SK-N-SH (cell line): ENCODE results near the gene PISD. TPM values are rescaled to one million over a fixed set of nuclear protein-coding genes. Genes with fewer than 3 reads are reported as not detected.
A peak's percentile ranks its signal among the peaks of the same experiment; 100 is the strongest.

ENCODE experiments used
- CTCF ChIA-PET: fragments of 300-600, 350-600 bp; formaldehyde crosslinking; extraction: SDS; loops from one replicate; lab custom pipeline; 2021; lab: Yijun Ruan, JAX
- POLR2A ChIA-PET: fragments of 350-600 bp; sonication (Branson Sonifier 250); formaldehyde crosslinking; extraction: SDS; loops from one replicate; lab custom pipeline; 2020; ENCODE audit warnings: antibody characterized with exemption, inconsistent platforms; lab: Yijun Ruan, JAX
- DNase-seq: peaks from one replicate; pipeline ENCODE4 v3.0.0; 2012
- H2AFZ ChIP-seq: fragments of 200-600 bp; sonication (generic); 2 replicates; pipeline ENCODE4 v1.8.1; 2016; ENCODE audit warnings: antibody characterized with exemption, mild to moderate bottlenecking, low read depth
- H3F3A ChIP-seq: fragments of 200-600 bp; sonication (generic); replicated peaks from 2 replicates; pipeline ENCODE3; 2016; ENCODE audit warnings: antibody characterized with exemption, mild to moderate bottlenecking; ENCODE audit not compliant: insufficient read depth
- H3K27ac ChIP-seq, 2 experiments: fragments of 200-500 bp in 1 of 2; fragments of 200-600 bp in 1 of 2; sonication (Bioruptor generic) in 1 of 2; sonication (generic), shearing (Covaris generic) in 1 of 2; 2 replicates each; pipeline versions ENCODE4 v1.5.1 to v1.6.1; 2014 to 2016; ENCODE audit warnings: low read depth in 2 of 2, inconsistent platforms in 1 of 2, low read length in 1 of 2, mild to moderate bottlenecking in 1 of 2, mixed read lengths in 1 of 2
- H3K27me3 ChIP-seq: fragments of 200-600 bp; sonication (generic), shearing (Covaris generic); 2 replicates; pipeline ENCODE4 v1.6.1; 2016; ENCODE audit warnings: mixed run types; ENCODE audit not compliant: insufficient read depth
- H3K36me3 ChIP-seq, 2 experiments: fragments of 200-500 bp in 1 of 2; fragments of 200-600 bp in 1 of 2; sonication (Bioruptor generic) in 1 of 2; sonication (generic) in 1 of 2; replicated peaks in 1 of 2; 2 replicates each; pipeline versions ENCODE3 to v1.5.1; 2014 to 2016; ENCODE audit warnings: low read length in 1 of 2, mild to moderate bottlenecking in 1 of 2; ENCODE audit not compliant: insufficient read depth in 2 of 2, control insufficient read depth in 1 of 2
- H3K4me1 ChIP-seq, 2 experiments: fragments of 200-500 bp in 1 of 2; fragments of 200-600 bp in 1 of 2; sonication (Bioruptor generic) in 1 of 2; sonication (generic), shearing (Covaris generic) in 1 of 2; 2 replicates each; pipeline versions ENCODE4 v1.5.1 to v1.6.1; 2014 to 2016; ENCODE audit warnings: low read depth in 1 of 2, low read length in 1 of 2, mixed run types in 1 of 2; ENCODE audit not compliant: insufficient read depth in 2 of 2, control insufficient read depth in 1 of 2
- H3K4me2 ChIP-seq: fragments of 200-600 bp; sonication (generic), shearing (Covaris generic); 2 replicates; pipeline ENCODE4 v1.6.1; 2017; ENCODE audit warnings: mixed run types
- H3K4me3 ChIP-seq, 2 experiments: fragments of 200-500 bp in 1 of 2; fragments of 200-600 bp in 1 of 2; sonication (Bioruptor generic) in 1 of 2; sonication (generic), shearing (Covaris generic) in 1 of 2; 2 replicates each; pipeline versions ENCODE4 v1.5.1 to v1.8.1; 2014 to 2016; ENCODE audit warnings: low read depth in 2 of 2, inconsistent platforms in 1 of 2, low read length in 1 of 2, mild to moderate bottlenecking in 1 of 2, mixed read lengths in 1 of 2, moderate library complexity in 1 of 2
- H3K79me2 ChIP-seq: fragments of 200-600 bp; sonication (generic); 2 replicates; pipeline ENCODE4 v1.8.1; 2017; ENCODE audit warnings: mild to moderate bottlenecking; ENCODE audit not compliant: insufficient read depth
- H3K9ac ChIP-seq: fragments of 200-600 bp; sonication (generic); 2 replicates; pipeline ENCODE4 v1.6.1; 2017; ENCODE audit warnings: mixed run types
- H3K9me2 ChIP-seq: fragments of 200-600 bp; sonication (generic); 2 replicates; pipeline ENCODE4 v1.6.1; 2017; ENCODE audit warnings: mixed run types
- H3K9me3 ChIP-seq: fragments of 200-600 bp; sonication (generic); 2 replicates; pipeline ENCODE4 v1.6.1; 2017; ENCODE audit warnings: mixed run types, mild to moderate bottlenecking, moderate library complexity
- H4K20me1 ChIP-seq: fragments of 200-600 bp; sonication (generic); 2 replicates; pipeline ENCODE4 v1.6.1; 2017; ENCODE audit warnings: mild to moderate bottlenecking, mixed run types; ENCODE audit not compliant: insufficient read depth
- CTCF ChIP-seq: fragments of 200-600 bp; sonication (generic); IDR thresholded peaks from 2 replicates; pipeline ENCODE4 v1.6.1; 2017; ENCODE audit warnings: antibody characterized with exemption, mild to moderate bottlenecking, moderate library complexity
- ELF1 ChIP-seq: IDR thresholded peaks from 2 replicates; pipeline ENCODE4 v1.4.0; 2012
- EP300 ChIP-seq, 2 experiments: IDR thresholded peaks; 2 replicates each; pipeline versions ENCODE4 v1.4.0 to v1.6.1; 2012; ENCODE audit warnings: borderline replicate concordance in 1 of 2, low read depth in 1 of 2, low read length in 1 of 2
- FOSL2 ChIP-seq: IDR thresholded peaks from 2 replicates; pipeline ENCODE4 v1.4.0; 2012; ENCODE audit warnings: low read depth, mild to moderate bottlenecking, moderate library complexity, borderline replicate concordance
- FOXM1 ChIP-seq: IDR thresholded peaks from 2 replicates; pipeline ENCODE4 v1.4.0; 2012; ENCODE audit warnings: low read depth, mild to moderate bottlenecking
- IRF3 ChIP-seq: fragments of 150-350 bp; IDR thresholded peaks from 2 replicates; pipeline ENCODE4 v1.6.1; 2016; ENCODE audit warnings: mild to moderate bottlenecking, low read depth, low read length
- MAX ChIP-seq: IDR thresholded peaks from 2 replicates; pipeline ENCODE4 v1.4.0; 2012; ENCODE audit warnings: low read depth
- PBX3 ChIP-seq: IDR thresholded peaks from 2 replicates; pipeline ENCODE4; 2012
- POLR2AphosphoS5 ChIP-seq: IDR thresholded peaks from 2 replicates; pipeline ENCODE4 v1.6.1; 2012; ENCODE audit warnings: low read depth, low read length
- ZBTB33 ChIP-seq: IDR thresholded peaks from 2 replicates; pipeline ENCODE4 v1.4.0; 2012; ENCODE audit warnings: low read depth, borderline replicate concordance
- WGBS: methylation state at CpG from one replicate; pipeline ENCODE4 v1.1.6; 2017; ENCODE audit warnings: low lambda C conversion rate; 5-methylcytosine and 5-hydroxymethylcytosine counted together
- polyA plus RNA-seq, 3 experiments: library from polyadenylated mRNA; depleted of rRNA; stranded (reverse); fragments of >200 nt; gene quantifications; 2 replicates each; pipeline ENCODE4 v1.2.3, GENCODE V29; 2012

PISD gene
- polyA plus RNA-seq, 1 of the 3 experiments (the other 2 are of a cell fraction), result 34.9 TPM

- TF ChIP-seq MAX (no peak), ELF1 (no peak), PBX3 (no peak), CTCF (no peak), ZBTB33 (no peak), FOXM1 (no peak), IRF3 (no peak), EP300 (IDR thresholded peaks at IDR 0.05; ENCODE audit: borderline replicate concordance in 1 of 2, low read depth in 1 of 2, low read length in 1 of 2) (no peak)
Observed at GRCh38 chr22:31618471-31619176, 43.4 kb downstream of the PISD start (continued).

- Histone ChIP-seq H3F3A (no peaks in the 10 kb centered on the region), H3K79me2 (peaks cover 9% of the 10 kb centered on the region; the same call in 1 of the 2 replicates), H3K9me2 (no peaks in the 10 kb centered on the region), H4K20me1 (peaks cover 11% of the 10 kb centered on the region), H3K27me3 (no peaks in the 10 kb centered on the region), H3K4me3 (no peak overlapping the region), H3K4me2 (no peak overlapping the region), H3K27ac (no peak overlapping the region; a peak in 1 of 4 replicates)
- no peak for DNase-seq
- CTCF ChIA-PET, result interaction anchor here (1.3 to 2.2 kb wide), 2 partner anchors 12 to 20 kb away, joined by 4 to 7 read pairs; no protein-coding TSS in a partner anchor
- TF ChIP-seq POLR2AphosphoS5 (peak; percentile 41; the same call in 1 of the 2 replicates), FOSL2 (no peak)
- TF ChIP-seq, all 33 proteins: peak for 1
- Histone ChIP-seq H3K9ac (no peak overlapping the region), H2AFZ (no peak overlapping the region), H3K36me3 (peaks cover 3 to 50% of the 10 kb centered on the region in 2 experiments), H3K4me1 (peaks cover 0 to 4% of the 10 kb centered on the region in 2 experiments; a peak in 1 of 4 replicates), H3K9me3 (no peaks in the 10 kb centered on the region)
- POLR2A ChIA-PET, result no interaction called here
- 93% methylated on average over 9 of the region's 17 CpGs for WGBS
Observed at GRCh38 chr22:31618057-31618456, 44.0 kb downstream of the PISD start.
